Keratinocyte (primary cell): ENCODE measurements around the gene DCBLD2.

Experiments
- EZH2 ChIP-seq: IDR thresholded peaks from one replicate; pipeline ENCODE4 v1.6.1; 2012; ENCODE audit warnings: inconsistent platforms, mild to moderate bottlenecking, low read length, moderate library complexity
- TF ChIP-seq, protein P1 (sequence below), 3 experiments: IDR thresholded peaks in 1 of 3; conservative IDR thresholded peaks in 1 of 3; optimal IDR thresholded peaks in 1 of 3; 2 replicates in 2 of 3; 3 replicates in 1 of 3; pipeline versions ENCODE3 to v1.5.1; 2011; ENCODE audit warnings: low read length in 3 of 3, mild to moderate bottlenecking in 3 of 3, moderate library complexity in 2 of 3, control low read depth in 1 of 3, inconsistent platforms in 1 of 3; ENCODE audit not compliant: insufficient read depth in 2 of 3; ENCODE audit errors: extremely low read depth in 1 of 3

DNA sequence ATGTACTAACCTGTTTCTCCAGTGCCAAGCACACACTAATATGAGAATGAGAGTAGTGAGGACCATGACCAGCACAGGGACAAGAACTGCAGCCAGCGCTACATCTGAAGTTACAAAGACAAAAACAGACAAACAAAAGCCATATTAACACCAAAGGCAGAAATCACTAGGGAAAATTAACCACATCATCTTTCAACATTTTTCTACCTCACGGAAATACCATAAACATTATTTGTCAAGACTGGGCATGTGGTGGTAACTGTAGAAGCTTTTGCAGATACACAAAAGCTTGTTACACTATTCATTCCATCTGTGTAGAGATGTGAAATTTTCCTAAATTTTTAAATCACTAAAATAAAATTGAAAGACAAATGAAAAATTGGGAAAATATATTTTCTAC lies 93.4 kb downstream of the DCBLD2 start:
- TF ChIP-seq EZH2, result no peak
- TF ChIP-seq, protein P1, sequence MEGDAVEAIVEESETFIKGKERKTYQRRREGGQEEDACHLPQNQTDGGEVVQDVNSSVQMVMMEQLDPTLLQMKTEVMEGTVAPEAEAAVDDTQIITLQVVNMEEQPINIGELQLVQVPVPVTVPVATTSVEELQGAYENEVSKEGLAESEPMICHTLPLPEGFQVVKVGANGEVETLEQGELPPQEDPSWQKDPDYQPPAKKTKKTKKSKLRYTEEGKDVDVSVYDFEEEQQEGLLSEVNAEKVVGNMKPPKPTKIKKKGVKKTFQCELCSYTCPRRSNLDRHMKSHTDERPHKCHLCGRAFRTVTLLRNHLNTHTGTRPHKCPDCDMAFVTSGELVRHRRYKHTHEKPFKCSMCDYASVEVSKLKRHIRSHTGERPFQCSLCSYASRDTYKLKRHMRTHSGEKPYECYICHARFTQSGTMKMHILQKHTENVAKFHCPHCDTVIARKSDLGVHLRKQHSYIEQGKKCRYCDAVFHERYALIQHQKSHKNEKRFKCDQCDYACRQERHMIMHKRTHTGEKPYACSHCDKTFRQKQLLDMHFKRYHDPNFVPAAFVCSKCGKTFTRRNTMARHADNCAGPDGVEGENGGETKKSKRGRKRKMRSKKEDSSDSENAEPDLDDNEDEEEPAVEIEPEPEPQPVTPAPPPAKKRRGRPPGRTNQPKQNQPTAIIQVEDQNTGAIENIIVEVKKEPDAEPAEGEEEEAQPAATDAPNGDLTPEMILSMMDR (optimal IDR thresholded peaks at IDR 0.05 in 1 of 3, IDR thresholded peaks at IDR 0.05 in 1 of 3, conservative IDR thresholded peaks at IDR 0.05 in 1 of 3; ENCODE audit: extremely low read depth in 1 of 3, insufficient read depth in 2 of 3, low read length in 3 of 3), result no peak
